HG03064 (cell line): ENCODE results near the gene SUPT3H.
"Not testable (repeated sequence)": the region's sequence is repeated elsewhere in the genome, so short reads cannot be mapped to it uniquely, and the experiment has no call there.

Experiments
- ATAC-seq: cut with Tn5 transposase; IDR thresholded peaks from one replicate; pipeline ENCODE4 v1.9.1; 2021; ENCODE audit warnings: low read depth; ENCODE audit not compliant: unreplicated experiment

Gene SUPT3H

DNA sequence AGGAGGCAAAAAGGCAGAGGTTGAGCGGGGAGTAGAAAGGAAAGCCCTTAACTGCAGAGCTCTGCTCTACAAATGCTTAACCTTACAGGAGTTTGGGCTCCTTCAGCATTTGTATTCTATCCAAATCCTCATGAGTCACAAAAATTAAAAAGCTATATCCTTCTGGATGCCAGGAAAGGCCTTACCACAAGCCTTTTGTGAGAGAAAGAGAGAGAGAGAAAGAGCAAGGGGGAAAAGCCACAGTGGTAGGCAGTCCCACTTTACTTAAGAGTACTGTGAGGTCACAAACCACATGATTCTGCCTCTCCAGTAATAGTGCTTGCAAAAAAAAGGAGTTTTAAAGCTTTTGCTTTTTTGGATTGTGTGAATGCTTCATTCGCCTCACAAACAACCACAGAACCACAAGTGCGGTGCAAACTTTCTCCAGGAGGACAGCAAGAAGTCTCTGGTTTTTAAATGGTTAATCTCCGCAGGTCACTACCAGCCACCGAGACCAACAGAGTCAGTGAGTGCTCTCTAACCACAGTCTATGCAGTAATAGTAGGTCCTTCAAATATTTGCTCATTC lies 49.7 kb downstream of the SUPT3H start, which contains the start of gene RUNX2:
TSS of gene RUNX2 (plus strand) at position 375 of the 567 bp plus-strand sequence. CDS start 397 bp downstream, outside the sequence.
- ATAC-seq: no peak

DNA sequence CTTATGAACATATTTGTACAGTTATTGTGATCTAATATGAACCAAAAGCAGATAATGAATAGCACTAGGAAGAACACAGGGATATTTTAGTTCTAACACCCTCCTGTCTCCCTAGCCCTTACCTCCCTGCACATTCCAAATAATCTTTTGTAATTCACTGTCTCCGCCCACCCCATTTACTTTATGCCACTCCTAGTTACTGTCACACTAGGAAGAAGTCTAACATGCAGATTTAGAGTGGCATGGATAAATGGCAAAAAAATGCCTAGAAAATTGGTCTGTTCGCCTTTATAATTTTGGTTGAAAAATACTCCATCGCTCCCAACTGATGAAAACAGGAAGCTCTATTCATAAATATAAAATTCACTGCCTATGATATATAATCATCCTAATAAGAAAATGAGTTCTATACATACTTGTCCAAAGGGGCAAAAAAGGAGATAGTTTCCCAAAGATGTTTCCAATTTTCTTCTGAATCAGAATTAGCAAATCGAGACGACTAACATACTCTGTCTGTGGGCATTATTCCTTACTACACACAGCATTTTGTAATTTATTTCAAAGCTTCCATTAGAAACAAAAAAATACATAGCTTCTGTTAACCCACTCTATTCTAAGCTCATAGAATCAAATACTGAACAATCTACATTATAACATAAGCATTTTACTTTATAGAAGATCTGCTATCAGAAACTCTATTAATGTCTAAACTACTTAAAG lies 50.9 kb downstream of the SUPT3H start:
- no peak for ATAC-seq

DNA sequence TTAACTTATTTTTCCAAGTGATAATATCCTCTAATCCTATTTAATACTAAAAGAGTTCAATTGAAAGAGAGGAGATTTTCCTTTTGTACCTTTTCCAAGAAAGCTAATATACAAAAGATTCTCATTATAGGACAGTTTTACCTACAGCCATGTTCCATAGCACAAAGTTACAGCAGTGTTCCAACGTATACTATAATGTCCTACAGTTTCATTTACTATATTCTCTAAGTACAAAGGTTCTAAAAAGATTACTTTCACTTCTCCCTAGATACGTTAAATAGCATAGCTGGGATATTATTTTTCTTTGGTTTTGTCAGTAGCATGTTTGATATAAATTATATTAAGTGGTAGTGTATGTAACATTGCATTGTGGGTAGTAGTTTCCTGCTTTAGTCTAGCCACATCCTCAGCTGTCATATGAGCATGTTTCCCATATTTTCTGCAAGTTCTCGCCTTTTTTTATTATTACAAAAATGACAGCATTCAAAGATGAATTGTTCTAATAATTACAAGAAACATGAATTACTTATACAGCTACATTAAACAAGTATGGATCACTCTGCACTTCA lies 54.0 kb downstream of the SUPT3H start:
- ATAC-seq: no peak

GRCh38 chr6:45320349-45320748 lies 57.4 kb downstream of the SUPT3H start:
- no peak for ATAC-seq

GRCh38 chr6:45314146-45314545 lies 63.6 kb downstream of the SUPT3H start:
- ATAC-seq: no peak

DNA sequence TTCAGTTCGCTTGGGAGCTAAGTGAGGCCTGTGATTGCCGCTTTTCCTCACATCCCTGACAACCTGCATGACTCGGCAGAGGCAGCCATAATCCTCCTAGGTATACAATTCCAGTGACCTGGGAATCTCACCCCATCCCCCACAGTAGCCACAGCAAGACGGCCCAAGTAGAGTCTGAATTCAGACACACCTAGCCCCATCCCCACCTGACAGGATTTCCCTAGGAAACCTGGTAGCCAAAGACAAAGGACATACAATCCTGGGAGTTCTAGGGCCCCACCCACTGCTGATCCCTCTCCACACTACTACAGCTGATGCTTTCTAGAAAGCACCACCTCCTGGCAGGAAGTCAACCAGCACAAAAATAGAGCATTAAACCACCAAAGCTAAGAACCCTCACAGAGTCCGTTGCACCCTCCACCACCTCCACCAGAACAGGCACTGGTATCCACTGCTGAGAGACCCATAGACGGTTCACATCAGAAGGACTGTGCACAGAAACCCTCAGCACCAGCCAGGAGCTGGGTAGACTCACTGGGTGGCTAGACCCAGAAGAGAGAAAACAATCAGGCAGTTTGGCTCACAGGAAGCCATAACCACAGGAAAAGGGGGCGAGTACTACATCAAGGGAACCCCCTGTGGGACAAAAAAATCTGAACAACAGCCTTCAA lies 67.5 kb downstream of the SUPT3H start:
- no peak for ATAC-seq

GRCh38 chr6:45305546-45305945 lies 72.2 kb downstream of the SUPT3H start:
- ATAC-seq: no peak

GRCh38 chr6:45302832-45303231 lies 74.9 kb downstream of the SUPT3H start:
- no peak for ATAC-seq

- ATAC-seq: no peak
Measured at GRCh38 chr6:45301348-45302142, 76.2 kb downstream of the SUPT3H start.

DNA sequence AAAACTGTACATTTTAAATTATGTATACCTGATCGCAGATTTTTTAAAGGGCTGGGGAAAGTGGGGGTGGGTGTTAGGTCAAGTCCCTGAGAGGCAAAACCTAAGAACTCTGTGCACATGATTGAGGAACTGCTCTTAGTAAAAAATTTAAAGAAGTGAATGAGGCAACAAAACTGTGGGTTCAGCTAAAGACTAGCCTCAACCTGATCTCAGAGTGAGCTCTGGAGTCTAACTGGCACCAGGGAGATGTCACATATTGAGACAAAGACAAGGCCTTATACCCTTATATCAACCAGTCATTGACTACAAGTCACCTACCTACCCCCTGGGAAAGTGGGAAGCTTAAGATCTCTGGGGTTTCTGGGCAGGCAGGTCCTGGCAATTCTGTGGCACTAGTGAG lies 77.0 kb downstream of the SUPT3H start:
- ATAC-seq: no peak

GRCh38 chr6:45299096-45299581 lies 78.6 kb downstream of the SUPT3H start:
- no peak for ATAC-seq

- ATAC-seq: no peak
Measured at GRCh38 chr6:45297320-45297719, 80.4 kb downstream of the SUPT3H start.

GRCh38 chr6:45294065-45294701 lies 83.6 kb downstream of the SUPT3H start:
- not testable (repeated sequence) for ATAC-seq

- no peak for ATAC-seq
Measured at GRCh38 chr6:45293306-45293705, 84.4 kb downstream of the SUPT3H start.

GRCh38 chr6:45289751-45290514 lies 87.8 kb downstream of the SUPT3H start:
- ATAC-seq: no peak

DNA sequence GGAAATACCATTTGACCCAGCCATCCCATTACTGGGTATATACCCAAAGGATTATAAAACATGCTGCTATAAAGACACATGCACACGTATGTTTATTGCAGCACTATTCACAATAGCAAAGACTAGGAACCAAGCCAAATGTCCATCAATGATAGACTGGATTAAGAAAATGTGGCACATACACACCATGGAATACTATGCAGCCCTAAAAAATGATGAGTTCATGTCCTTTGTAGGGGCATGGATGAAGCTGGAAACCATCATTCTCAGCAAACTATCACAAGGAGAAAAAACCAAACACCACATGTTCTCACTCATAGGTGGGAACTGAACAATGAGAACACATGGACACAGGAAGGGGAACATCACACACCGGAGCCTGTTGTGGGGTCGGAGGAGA lies 91.0 kb downstream of the SUPT3H start:
- not testable (repeated sequence) for ATAC-seq

DNA sequence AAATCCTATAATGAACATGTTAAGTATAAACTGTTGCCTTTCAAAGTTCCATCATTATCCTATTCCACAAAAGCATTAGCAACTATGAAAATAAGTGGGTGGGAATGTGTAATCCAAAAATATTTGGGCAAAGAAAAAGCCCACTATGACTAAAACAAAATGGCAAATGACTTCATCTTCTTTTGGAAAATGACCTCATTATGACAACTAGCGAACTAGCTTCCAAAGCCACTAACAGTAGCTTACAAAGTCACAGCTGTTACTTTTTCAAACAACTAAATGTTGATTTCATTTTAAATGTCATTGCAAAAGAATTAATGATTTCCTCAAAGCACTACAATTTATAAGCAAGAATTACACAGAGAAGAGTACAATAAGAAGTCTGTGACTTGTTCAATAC lies 99.4 kb downstream of the SUPT3H start:
- no peak for ATAC-seq

- ATAC-seq: not testable (repeated sequence)
Measured at GRCh38 chr6:45277741-45278140, 100.0 kb downstream of the SUPT3H start.

DNA sequence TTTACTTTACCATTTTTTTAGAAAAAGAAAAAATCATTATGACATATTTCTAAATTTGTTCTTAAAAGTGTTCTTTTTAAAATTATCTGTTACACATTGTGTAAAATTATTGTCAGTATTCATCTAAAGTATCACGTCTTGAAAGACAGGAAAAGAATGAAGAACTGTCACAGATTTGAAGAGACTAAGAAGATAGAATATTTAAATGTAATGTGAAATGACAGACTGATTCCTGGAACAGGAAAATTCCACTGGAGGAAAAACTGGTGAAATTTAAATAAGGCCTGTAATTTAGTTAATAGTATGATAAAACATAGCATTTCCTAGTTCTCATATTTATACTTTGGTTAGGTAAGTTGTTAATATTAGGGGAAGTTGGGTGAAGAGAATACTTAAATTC lies 102.4 kb downstream of the SUPT3H start:
- ATAC-seq: no peak
